H9 (cell line): ENCODE data around the gene FYN. TPM values are rescaled to one million over a fixed set of nuclear protein-coding genes. Genes with fewer than 3 reads are reported as not detected.

Source experiments
- DNase-seq: peaks from one replicate; pipeline ENCODE4 v3.0.0-alpha.2; 2017
- H2AFZ ChIP-seq: one replicate; pipeline ENCODE4 v1.6.1; 2013; ENCODE audit warnings: mild to moderate bottlenecking, low read length, control low read depth, moderate library complexity
- H2AK5ac ChIP-seq: 2 replicates; pipeline ENCODE4 v1.6.1; 2013; ENCODE audit warnings: low read length, control low read depth, mixed read lengths; ENCODE audit not compliant: insufficient read length
- H2BK120ac ChIP-seq: one replicate; pipeline ENCODE4 v1.6.1; 2013; ENCODE audit warnings: low read depth, mild to moderate bottlenecking, low read length, control low read depth, inconsistent platforms; ENCODE audit not compliant: poor library complexity, severe bottlenecking
- H2BK12ac ChIP-seq: 2 replicates; pipeline ENCODE4 v1.6.1; 2013; ENCODE audit warnings: low read length, control low read depth, mixed read lengths, low read depth; ENCODE audit not compliant: insufficient read length
- H2BK15ac ChIP-seq: 2 replicates; pipeline ENCODE4 v1.6.1; 2013; ENCODE audit warnings: low read depth, low read length, control low read depth
- H2BK20ac ChIP-seq: one replicate; pipeline ENCODE4 v1.6.1; 2013; ENCODE audit warnings: low read depth, mild to moderate bottlenecking, low read length, control low read depth, inconsistent platforms; ENCODE audit not compliant: poor library complexity, severe bottlenecking
- H2BK5ac ChIP-seq: 2 replicates; pipeline ENCODE4 v1.6.1; 2013; ENCODE audit warnings: low read length, control low read depth, mixed read lengths; ENCODE audit not compliant: insufficient read length
- H3K14ac ChIP-seq: 2 replicates; pipeline ENCODE4 v1.6.1; 2013; ENCODE audit warnings: low read length, control low read depth; ENCODE audit not compliant: insufficient read depth
- H3K18ac ChIP-seq: 2 replicates; pipeline ENCODE4 v1.6.1; 2013; ENCODE audit warnings: low read depth, mild to moderate bottlenecking, mixed read lengths, low read length, control low read depth; ENCODE audit not compliant: insufficient read length
- H3K23ac ChIP-seq: 2 replicates; pipeline ENCODE4 v1.6.1; 2013; ENCODE audit warnings: low read length, control low read depth, mixed read lengths, low read depth; ENCODE audit not compliant: insufficient read length
- H3K23me2 ChIP-seq: 2 replicates; pipeline ENCODE4 v1.6.1; 2013; ENCODE audit warnings: low read depth, mild to moderate bottlenecking, mixed read lengths, low read length, control low read depth; ENCODE audit not compliant: insufficient read length, poor library complexity, severe bottlenecking
- H3K27ac ChIP-seq: 2 replicates; pipeline ENCODE4 v1.5.1; 2013; ENCODE audit warnings: low read length, control low read depth, mixed read lengths, low read depth; ENCODE audit not compliant: insufficient read length
- H3K27me3 ChIP-seq: 2 replicates; pipeline ENCODE4 v1.6.1; 2013; ENCODE audit warnings: low read length, control low read depth, inconsistent platforms; ENCODE audit not compliant: insufficient read depth
- H3K4ac ChIP-seq: 2 replicates; pipeline ENCODE4 v1.6.1; 2013; ENCODE audit warnings: low read depth, mild to moderate bottlenecking, control low read depth, inconsistent platforms, low read length, moderate library complexity
- H3K4me1 ChIP-seq: 2 replicates; pipeline ENCODE4 v1.6.1; 2013; ENCODE audit warnings: low read length, control low read depth, inconsistent platforms; ENCODE audit not compliant: insufficient read depth
- H3K4me2 ChIP-seq: 2 replicates; pipeline ENCODE4 v1.6.1; 2013; ENCODE audit warnings: low read length, control low read depth, mixed read lengths; ENCODE audit not compliant: insufficient read length, insufficient read depth
- H3K56ac ChIP-seq: 2 replicates; pipeline ENCODE4 v1.6.1; 2013; ENCODE audit warnings: low read depth, mild to moderate bottlenecking, mixed read lengths, low read length, control low read depth; ENCODE audit not compliant: insufficient read length
- H3K79me1 ChIP-seq: 2 replicates; pipeline ENCODE4 v1.6.1; 2013; ENCODE audit warnings: low read depth, mild to moderate bottlenecking, moderate library complexity, low read length, control low read depth, inconsistent platforms; ENCODE audit not compliant: insufficient read depth, poor library complexity, severe bottlenecking
- H3K79me2 ChIP-seq: 2 replicates; pipeline ENCODE4 v1.6.1; 2013; ENCODE audit warnings: low read length, control low read depth, inconsistent platforms; ENCODE audit not compliant: insufficient read depth
- H3K9ac ChIP-seq: 2 replicates; pipeline ENCODE4 v1.6.1; 2013; ENCODE audit warnings: low read length, control low read depth, mixed read lengths; ENCODE audit not compliant: insufficient read length; ENCODE audit errors: extremely low read depth
- H3K9me3 ChIP-seq: one replicate; pipeline ENCODE4 v1.6.1; 2013; ENCODE audit warnings: low read depth, low read length, inconsistent platforms; ENCODE audit not compliant: control insufficient read depth
- H3T11ph ChIP-seq: one replicate; pipeline ENCODE4 v1.6.1; 2013; ENCODE audit warnings: mild to moderate bottlenecking, low read length, control low read depth, inconsistent platforms
- H4K20me1 ChIP-seq: one replicate; pipeline ENCODE4 v1.6.1; 2013; ENCODE audit not compliant: control insufficient read depth, insufficient read length, insufficient read depth
- H4K5ac ChIP-seq: 2 replicates; pipeline ENCODE4 v1.6.1; 2013; ENCODE audit warnings: low read depth, mild to moderate bottlenecking, mixed read lengths, low read length, control low read depth; ENCODE audit not compliant: insufficient read length
- H4K8ac ChIP-seq: replicated peaks from 2 replicates; pipeline ENCODE4 v1.6.1; 2013; ENCODE audit warnings: low read length, control low read depth, mixed read lengths, low read depth; ENCODE audit not compliant: insufficient read length
- H4K91ac ChIP-seq: 2 replicates; pipeline ENCODE4 v1.6.1; 2013; ENCODE audit warnings: low read depth, mild to moderate bottlenecking, moderate library complexity, mixed read lengths, low read length, control low read depth; ENCODE audit not compliant: insufficient read length
- H3K27ac Mint-ChIP-seq, 3 experiments: 2 replicates in 2 of 3; 3 replicates in 1 of 3; pipeline ENCODE4 v1.8.0; 2020 to 2021; ENCODE audit warnings: mixed read lengths in 3 of 3, mild to moderate bottlenecking in 1 of 3, moderate library complexity in 1 of 3
- H3K27me3 Mint-ChIP-seq: 2 replicates; pipeline ENCODE4 v1.8.0; 2021; ENCODE audit warnings: low read depth, mild to moderate bottlenecking, moderate library complexity, mixed read lengths
- H3K36me3 Mint-ChIP-seq, 3 experiments: 2 replicates in 2 of 3; 3 replicates in 1 of 3; pipeline ENCODE4 v1.8.0; 2020 to 2021; ENCODE audit warnings: low read depth in 3 of 3, mixed read lengths in 3 of 3; ENCODE audit not compliant: insufficient read depth in 1 of 3
- H3K4me1 Mint-ChIP-seq, 2 experiments: 2 replicates each; pipeline ENCODE4 v1.8.0; 2020; ENCODE audit warnings: mixed read lengths in 2 of 2
- H3K4me3 Mint-ChIP-seq, 2 experiments: 2 replicates in 1 of 2; 3 replicates in 1 of 2; pipeline ENCODE4 v1.8.0; 2020 to 2021; ENCODE audit warnings: mild to moderate bottlenecking in 2 of 2, mixed read lengths in 2 of 2, moderate library complexity in 1 of 2
- H3K9me3 Mint-ChIP-seq, 2 experiments: 2 replicates in 1 of 2; 3 replicates in 1 of 2; pipeline ENCODE4 v1.8.0; 2020; ENCODE audit warnings: mild to moderate bottlenecking in 2 of 2, mixed read lengths in 2 of 2, moderate library complexity in 1 of 2
- total RNA-seq: library from RNA; stranded (reverse); gene quantifications from 2 replicates; pipeline ENCODE4 v1.2.1, GENCODE V29; 2021
- TF ChIP-seq, protein P1 (sequence below): fragments of 200-600 bp; sonication (generic); conservative IDR thresholded peaks from 3 replicates; pipeline ENCODE4 v1.8.0; 2021; ENCODE audit warnings: antibody characterized with exemption, mild to moderate bottlenecking

Gene FYN
- total RNA-seq, 1 experiment from 2014 or later = 64.8 TPM

- no peak overlapping the region for H3K4me3 Mint-ChIP-seq
- no peak overlapping the region for H3K27ac Mint-ChIP-seq
- Histone ChIP-seq H2BK20ac (no peak overlapping the region), H3K27ac (no peak overlapping the region), H3K27me3 (no peaks in the 10 kb centered on the region), H2BK120ac (no peak overlapping the region), H2AFZ (no peak overlapping the region), H3K23ac (no peak overlapping the region), H4K8ac (no peak overlapping the region), H3K4me1 (peaks cover 12% of the 10 kb centered on the region; the same call in 1 of the 2 replicates), H4K91ac (no peak overlapping the region), H2BK5ac (no peak overlapping the region), H3K56ac (no peak overlapping the region), H3K9ac (no peak overlapping the region), H3K79me2 (no peaks in the 10 kb centered on the region), H3K4ac (no peak overlapping the region), H2AK5ac (no peak overlapping the region), H3K4me2 (no peak overlapping the region), H3K79me1 (no peaks in the 10 kb centered on the region), H2BK15ac (no peak overlapping the region), H4K5ac (no peak overlapping the region), H3K18ac (no peak overlapping the region), H3K14ac (no peak overlapping the region), H3T11ph (no peak overlapping the region), H2BK12ac (no peak overlapping the region), H3K9me3 (no peaks in the 10 kb centered on the region), H3K23me2 (no peaks in the 10 kb centered on the region), H4K20me1 (no peaks in the 10 kb centered on the region)
- no peak for DNase-seq
- peaks cover 34% of the 10 kb centered on the region in 2 experiments for H3K4me1 Mint-ChIP-seq
- peaks cover 17% of the 10 kb centered on the region for H3K27me3 Mint-ChIP-seq
- TF ChIP-seq, protein P1, sequence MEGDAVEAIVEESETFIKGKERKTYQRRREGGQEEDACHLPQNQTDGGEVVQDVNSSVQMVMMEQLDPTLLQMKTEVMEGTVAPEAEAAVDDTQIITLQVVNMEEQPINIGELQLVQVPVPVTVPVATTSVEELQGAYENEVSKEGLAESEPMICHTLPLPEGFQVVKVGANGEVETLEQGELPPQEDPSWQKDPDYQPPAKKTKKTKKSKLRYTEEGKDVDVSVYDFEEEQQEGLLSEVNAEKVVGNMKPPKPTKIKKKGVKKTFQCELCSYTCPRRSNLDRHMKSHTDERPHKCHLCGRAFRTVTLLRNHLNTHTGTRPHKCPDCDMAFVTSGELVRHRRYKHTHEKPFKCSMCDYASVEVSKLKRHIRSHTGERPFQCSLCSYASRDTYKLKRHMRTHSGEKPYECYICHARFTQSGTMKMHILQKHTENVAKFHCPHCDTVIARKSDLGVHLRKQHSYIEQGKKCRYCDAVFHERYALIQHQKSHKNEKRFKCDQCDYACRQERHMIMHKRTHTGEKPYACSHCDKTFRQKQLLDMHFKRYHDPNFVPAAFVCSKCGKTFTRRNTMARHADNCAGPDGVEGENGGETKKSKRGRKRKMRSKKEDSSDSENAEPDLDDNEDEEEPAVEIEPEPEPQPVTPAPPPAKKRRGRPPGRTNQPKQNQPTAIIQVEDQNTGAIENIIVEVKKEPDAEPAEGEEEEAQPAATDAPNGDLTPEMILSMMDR = no peak
- peaks cover 2% of the 10 kb centered on the region in 2 experiments; a peak in 2 of 5 replicates for H3K9me3 Mint-ChIP-seq
- peaks cover 1 to 2% (median 2%) of the 10 kb centered on the region in 3 experiments; a peak in 4 of 7 replicates for H3K36me3 Mint-ChIP-seq
Measured at GRCh38 chr6:111890988-111891387, 17.7 kb upstream of the FYN start.
